Erythroblast (primary cell): Measurements from ENCODE around the gene CCL5.

ENCODE experiments used
- GATA1 ChIP-seq: IDR thresholded peaks from 2 replicates; pipeline ENCODE4 v1.6.1; 2011; ENCODE audit warnings: low read depth, mild to moderate bottlenecking, control low read depth, low read length, moderate library complexity
- POLR2A ChIP-seq: IDR thresholded peaks from 2 replicates; pipeline ENCODE4 v1.6.1; 2011; ENCODE audit warnings: mild to moderate bottlenecking, low read length

DNA sequence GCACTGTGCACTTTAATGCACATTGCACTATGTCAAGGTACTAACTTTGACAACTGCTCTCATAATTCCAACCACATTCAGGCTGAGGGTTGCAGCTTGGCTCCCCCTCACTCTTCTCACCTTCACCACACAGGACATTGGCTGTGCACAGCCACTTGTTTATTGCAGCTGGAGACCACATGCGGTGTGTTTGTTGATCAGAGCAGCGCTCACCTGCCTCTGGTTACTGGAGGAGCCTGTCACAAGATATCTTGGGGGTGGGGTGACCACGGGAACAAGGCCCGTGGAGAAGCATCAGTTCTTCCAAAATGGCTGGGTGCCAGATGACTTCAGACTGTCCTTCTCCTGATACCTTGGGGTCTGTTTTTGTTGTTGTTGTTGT is 10.6 kb upstream of the CCL5 start:
- TF ChIP-seq POLR2A (no peak), GATA1 (no peak)
